SK-N-SH (cell line): ENCODE data around the gene GALNT1.

ENCODE experiments used
- NRF1 ChIP-seq: IDR thresholded peaks from 2 replicates; pipeline ENCODE4 v1.6.1; 2012; ENCODE audit warnings: low read depth, mild to moderate bottlenecking, low read length
- RCOR1 ChIP-seq: fragments of 150-350 bp; IDR thresholded peaks from 2 replicates; pipeline ENCODE4 v1.6.1; 2017; ENCODE audit warnings: antibody characterized with exemption, low read length
- TF ChIP-seq, protein P1 (sequence below): fragments of 200-600 bp; sonication (generic); IDR thresholded peaks from 2 replicates; pipeline ENCODE4 v1.6.1; 2017; ENCODE audit warnings: antibody characterized with exemption, mild to moderate bottlenecking, moderate library complexity

DNA sequence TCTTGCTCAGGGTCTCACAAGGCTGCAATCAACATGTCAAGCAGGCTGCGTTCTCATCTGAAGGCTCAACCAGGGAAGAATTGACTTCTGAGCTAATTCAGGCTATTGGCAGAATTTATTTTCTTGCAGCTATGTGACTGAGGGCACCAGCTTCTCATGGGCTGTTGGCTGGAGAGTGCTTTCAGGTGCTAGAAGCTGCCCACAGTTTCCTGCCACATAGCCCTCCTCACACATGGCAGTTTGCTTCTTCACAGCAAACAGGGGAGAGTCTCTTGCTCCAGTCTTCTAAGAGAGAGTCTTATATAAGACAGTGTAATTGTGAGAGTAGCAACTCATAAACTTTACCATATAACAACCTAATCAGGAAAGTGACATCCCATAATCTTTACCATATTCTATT lies 46.2 kb upstream of the GALNT1 start:
- TF ChIP-seq, protein P1, sequence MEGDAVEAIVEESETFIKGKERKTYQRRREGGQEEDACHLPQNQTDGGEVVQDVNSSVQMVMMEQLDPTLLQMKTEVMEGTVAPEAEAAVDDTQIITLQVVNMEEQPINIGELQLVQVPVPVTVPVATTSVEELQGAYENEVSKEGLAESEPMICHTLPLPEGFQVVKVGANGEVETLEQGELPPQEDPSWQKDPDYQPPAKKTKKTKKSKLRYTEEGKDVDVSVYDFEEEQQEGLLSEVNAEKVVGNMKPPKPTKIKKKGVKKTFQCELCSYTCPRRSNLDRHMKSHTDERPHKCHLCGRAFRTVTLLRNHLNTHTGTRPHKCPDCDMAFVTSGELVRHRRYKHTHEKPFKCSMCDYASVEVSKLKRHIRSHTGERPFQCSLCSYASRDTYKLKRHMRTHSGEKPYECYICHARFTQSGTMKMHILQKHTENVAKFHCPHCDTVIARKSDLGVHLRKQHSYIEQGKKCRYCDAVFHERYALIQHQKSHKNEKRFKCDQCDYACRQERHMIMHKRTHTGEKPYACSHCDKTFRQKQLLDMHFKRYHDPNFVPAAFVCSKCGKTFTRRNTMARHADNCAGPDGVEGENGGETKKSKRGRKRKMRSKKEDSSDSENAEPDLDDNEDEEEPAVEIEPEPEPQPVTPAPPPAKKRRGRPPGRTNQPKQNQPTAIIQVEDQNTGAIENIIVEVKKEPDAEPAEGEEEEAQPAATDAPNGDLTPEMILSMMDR = no peak
- TF ChIP-seq NRF1 (no peak), RCOR1 (no peak)
